ENCODE results near the gene WDR7.

WDR7 gene

GRCh38 chr18:57043241-57043640, 392.1 kb downstream of the WDR7 start:
- DNase-seq (ENCODE audit: low spot score): no peak

- DNase-seq (ENCODE audit: low spot score): no peak
Measured at GRCh38 chr18:57048351-57048750, 397.2 kb downstream of the WDR7 start.

- no peak for DNase-seq (ENCODE audit: low spot score)
Measured at GRCh38 chr18:57048859-57049258, 397.7 kb downstream of the WDR7 start.

- DNase-seq (ENCODE audit: low spot score): no peak
Measured at GRCh38 chr18:57050310-57050949, 399.3 kb downstream of the WDR7 start.

DNA sequence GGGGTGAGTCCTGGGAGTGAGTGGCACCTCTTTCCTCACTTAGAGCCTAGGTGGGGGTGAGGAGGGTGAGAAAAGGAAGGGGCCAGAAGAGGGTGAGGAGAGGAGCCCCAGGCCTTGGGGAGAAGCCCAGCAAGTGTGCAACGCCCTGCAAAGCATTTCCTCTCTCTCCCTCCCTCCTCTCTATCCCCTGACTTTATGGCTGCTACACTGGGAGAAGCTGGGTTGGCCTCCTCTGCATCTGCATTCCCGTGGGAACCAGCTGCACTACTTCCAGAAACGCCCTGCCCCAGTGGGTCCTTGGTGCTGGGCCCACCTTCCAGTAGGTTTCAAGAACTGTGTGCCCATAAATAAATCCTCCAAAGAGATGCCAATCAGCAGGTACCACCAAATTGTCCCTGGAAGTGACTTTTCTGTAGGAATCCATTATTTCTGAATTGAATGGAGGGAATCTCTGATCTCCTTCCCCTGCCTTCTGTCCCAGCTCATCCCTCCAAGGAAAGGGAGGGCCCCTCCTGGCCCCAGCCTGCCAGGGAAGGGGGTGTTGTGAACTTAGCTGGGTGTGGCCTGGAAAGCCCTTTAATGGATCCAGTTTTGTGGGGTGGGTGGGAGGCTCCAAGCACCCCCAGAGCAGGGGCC, 400.0 kb downstream of the WDR7 start:
- DNase-seq (ENCODE audit: low spot score): no peak

DNA sequence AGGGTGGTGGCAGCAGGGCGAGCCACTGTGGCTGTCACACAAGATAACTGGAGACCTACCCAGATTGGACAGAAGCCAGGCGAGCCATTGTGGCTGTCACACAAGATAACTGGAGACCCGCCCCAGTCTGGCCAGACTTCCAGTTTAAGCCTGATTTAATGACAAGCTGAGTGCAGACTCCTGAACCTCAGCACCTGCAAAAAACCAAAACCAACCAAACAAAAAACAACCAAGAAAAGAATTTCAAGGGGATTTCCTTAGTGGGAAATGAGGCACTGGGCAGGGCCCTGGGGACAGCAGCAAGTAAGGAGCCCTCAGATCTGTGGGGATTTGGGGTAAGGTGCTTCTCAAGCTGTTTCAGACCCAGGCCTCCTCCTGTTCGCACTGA, 400.5 kb downstream of the WDR7 start:
- peak; percentile 69 for DNase-seq (ENCODE audit: low spot score)

GRCh38 chr18:57052173-57052572, 401.0 kb downstream of the WDR7 start:
- no peak for DNase-seq (ENCODE audit: low spot score)

GRCh38 chr18:57052759-57053158, 401.6 kb downstream of the WDR7 start:
- no peak for DNase-seq (ENCODE audit: low spot score)

DNA sequence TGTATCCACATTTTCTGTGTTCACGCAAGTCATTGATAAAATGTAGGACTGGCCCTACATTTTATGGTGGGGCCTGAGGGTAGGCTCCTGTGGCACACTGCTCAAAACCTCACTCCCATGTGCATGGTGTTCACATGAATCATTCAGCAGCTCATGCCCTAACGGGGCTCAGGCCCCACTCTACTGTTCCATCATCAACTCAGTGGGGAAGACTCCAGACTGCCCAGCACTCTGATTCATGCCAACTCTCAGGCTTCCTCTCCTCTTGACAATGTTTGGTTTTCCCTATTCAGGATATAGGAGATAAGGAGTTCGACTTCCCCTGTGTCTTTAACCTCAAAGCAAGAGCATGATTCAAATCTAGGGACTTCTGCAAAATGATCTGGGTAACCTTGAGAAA, 403.7 kb downstream of the WDR7 start:
- DNase-seq (ENCODE audit: low spot score): no peak

GRCh38 chr18:57057890-57058289, 406.7 kb downstream of the WDR7 start:
- DNase-seq (ENCODE audit: low spot score): no peak

DNA sequence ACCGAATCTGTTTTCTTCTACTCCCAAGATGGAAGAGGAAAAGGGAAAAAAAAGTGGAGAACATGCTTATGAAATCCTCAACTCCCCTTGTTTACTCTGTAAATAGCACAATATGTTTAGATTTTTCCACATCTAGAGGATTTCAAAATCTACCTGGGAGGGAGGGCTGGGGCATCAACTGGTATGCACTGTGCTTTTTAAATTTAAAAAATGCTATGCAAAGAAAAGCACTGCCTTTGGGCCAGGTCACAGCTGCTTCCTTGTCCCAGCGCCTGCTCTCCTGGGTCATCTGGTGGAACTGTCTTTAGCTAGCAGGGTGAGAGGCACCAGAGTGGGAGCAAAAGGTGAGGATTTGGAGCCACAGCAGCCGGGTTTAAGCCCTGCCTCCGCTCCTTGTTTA, 407.6 kb downstream of the WDR7 start:
- no peak for DNase-seq (ENCODE audit: low spot score)

DNA sequence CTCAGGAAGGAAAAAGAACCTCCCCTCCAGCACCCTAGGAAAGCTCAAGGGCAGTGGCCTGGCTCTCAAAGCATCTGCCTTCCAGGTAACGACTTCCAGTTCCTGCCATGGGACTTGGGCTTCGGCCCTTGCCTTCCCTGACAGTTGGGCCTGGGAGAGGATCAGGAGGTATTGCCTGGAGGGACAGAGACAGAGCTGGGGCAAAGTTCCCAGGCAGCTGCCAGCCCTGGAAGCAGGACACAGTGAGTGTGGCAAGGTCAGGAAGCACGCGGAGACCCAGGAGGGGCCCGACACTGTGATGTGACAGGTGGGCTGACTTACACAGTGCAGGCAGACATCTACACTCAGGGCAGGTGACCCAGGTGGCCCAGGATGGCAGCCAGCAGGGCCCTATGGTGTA, 408.2 kb downstream of the WDR7 start:
- no peak for DNase-seq (ENCODE audit: low spot score)

DNA sequence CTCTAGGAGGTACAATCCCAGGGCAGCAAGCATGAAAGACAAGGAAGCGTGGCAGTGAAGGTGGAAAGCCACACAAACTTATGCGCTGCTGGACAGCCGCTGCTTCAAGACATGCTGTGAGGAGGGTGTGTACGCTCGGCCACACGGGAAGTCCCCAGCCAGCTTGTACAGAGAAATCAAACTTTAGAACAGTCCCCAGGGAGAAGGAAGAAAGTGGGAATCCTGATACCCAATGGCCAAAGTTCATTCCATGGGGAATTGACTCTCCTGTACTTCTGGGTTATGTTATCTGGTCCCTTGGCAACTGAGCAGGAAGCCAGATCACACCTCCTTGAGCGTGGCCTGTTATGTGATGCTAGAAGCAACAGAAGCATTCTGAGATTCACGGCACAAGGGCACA, 409.7 kb downstream of the WDR7 start:
- no peak for DNase-seq (ENCODE audit: low spot score)

- DNase-seq (ENCODE audit: low spot score): no peak
Measured at GRCh38 chr18:57062178-57062577, 411.0 kb downstream of the WDR7 start.

DNA sequence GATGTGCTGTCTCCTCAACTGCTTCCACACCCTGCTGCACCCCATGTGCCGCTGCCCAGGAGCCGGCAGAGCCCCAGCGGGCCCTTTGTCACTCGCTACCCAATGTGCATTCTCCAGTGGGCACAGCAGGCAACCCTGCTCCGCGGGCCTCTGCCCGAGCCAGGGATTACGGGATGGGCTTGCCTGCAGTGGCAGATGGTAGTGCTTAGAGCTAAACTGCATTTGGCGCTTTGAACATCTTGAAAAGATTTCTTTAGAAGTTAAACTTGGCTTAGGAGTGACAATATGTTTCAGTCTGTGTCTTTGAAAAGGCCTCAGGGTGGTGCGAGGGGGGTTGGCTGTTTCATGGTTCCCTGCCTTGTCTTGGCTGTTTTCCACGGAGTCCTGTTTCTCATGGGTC, 411.7 kb downstream of the WDR7 start:
- no peak for DNase-seq (ENCODE audit: low spot score)

GRCh38 chr18:57063601-57064103, 412.5 kb downstream of the WDR7 start:
- no peak for DNase-seq (ENCODE audit: low spot score)

GRCh38 chr18:57073501-57074187, 422.5 kb downstream of the WDR7 start:
- DNase-seq (ENCODE audit: low spot score): no peak

DNA sequence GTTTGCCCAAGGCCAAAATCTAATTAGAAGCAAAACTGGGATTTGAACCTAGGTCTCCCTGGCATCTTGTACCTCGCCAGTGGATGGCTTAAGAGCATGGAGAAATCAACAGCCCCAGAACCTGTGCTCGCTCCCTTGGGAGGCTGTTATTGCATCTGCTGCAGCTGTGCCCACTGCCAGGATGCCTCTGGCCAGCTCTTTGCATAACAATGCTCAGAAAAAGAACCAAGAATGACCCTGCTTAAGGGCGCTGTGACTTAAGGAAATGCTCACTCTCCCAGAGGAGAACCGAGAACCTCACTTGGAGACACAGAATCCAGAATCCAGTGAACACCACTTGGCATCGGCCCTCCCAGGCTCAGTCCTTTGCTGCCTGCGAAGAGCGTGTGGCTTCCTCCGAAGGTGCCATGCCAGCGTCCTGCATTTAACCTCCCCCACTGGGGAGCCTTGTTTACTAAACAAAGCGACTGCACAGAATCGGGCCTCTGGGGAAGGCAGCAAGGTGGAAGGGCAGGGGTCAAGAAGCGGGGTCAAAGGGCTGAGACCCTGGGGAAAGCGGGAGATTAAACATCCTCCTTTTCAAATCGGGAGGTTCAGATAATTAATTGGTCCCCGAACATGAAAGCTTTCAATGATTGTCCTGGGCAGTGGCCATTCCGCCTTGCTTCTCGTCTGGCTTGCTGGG, 424.7 kb downstream of the WDR7 start:
- no peak for DNase-seq (ENCODE audit: low spot score)

- no peak for DNase-seq (ENCODE audit: low spot score)
Measured at GRCh38 chr18:57077005-57077765, 426.0 kb downstream of the WDR7 start.

- no peak for DNase-seq (ENCODE audit: low spot score)
Measured at GRCh38 chr18:57077786-57078552, 426.8 kb downstream of the WDR7 start.

GRCh38 chr18:57078614-57079013, 427.5 kb downstream of the WDR7 start:
- DNase-seq (ENCODE audit: low spot score): no peak
